ENCODE data around the gene MYL2.

Gene MYL2

GRCh38 chr12:110929818-110930217 is 9.4 kb upstream of the MYL2 start:
- no peak for FAIRE-seq

- no peak for FAIRE-seq
These were observed 8.3 kb upstream of the MYL2 start for GRCh38 chr12:110928700-110929099.

- no peak for FAIRE-seq
These were observed 7.2 kb upstream of the MYL2 start for GRCh38 chr12:110927546-110927945.

GRCh38 chr12:110923692-110924334 is 3.4 kb upstream of the MYL2 start:
- no peak for FAIRE-seq

GRCh38 chr12:110923192-110923591 is 2.8 kb upstream of the MYL2 start:
- FAIRE-seq, result no peak

GRCh38 chr12:110922652-110923051 is 2.3 kb upstream of the MYL2 start:
- FAIRE-seq, result no peak

- no peak for FAIRE-seq
These were observed 883 bp upstream of the MYL2 start for GRCh38 chr12:110921262-110921661.

- FAIRE-seq, result no peak
These were observed 659 bp downstream of the MYL2 start for GRCh38 chr12:110919720-110920119.

- no peak for FAIRE-seq
These were observed 2.4 kb downstream of the MYL2 start for GRCh38 chr12:110917961-110918360.

GRCh38 chr12:110917467-110917866 is 2.9 kb downstream of the MYL2 start:
- no peak for FAIRE-seq

GRCh38 chr12:110916295-110916875 is 4.0 kb downstream of the MYL2 start:
- FAIRE-seq, result no peak

GRCh38 chr12:110913119-110914056 is 7.0 kb downstream of the MYL2 start:
- FAIRE-seq, result no peak

- FAIRE-seq, result no peak
These were observed 8.1 kb downstream of the MYL2 start for GRCh38 chr12:110912263-110912662.

- FAIRE-seq, result no peak
These were observed 11.8 kb downstream of the MYL2 start for GRCh38 chr12:110908377-110909152.

- no peak for FAIRE-seq
These were observed 12.8 kb downstream of the MYL2 start for GRCh38 chr12:110907583-110907982.

- no peak for FAIRE-seq
These were observed 13.4 kb downstream of the MYL2 start for GRCh38 chr12:110906985-110907384.

- FAIRE-seq, result no peak
These were observed 13.9 kb downstream of the MYL2 start for GRCh38 chr12:110906516-110906915.

GRCh38 chr12:110906083-110906482 is 14.3 kb downstream of the MYL2 start:
- FAIRE-seq, result no peak

GRCh38 chr12:110903511-110903910 is 16.9 kb downstream of the MYL2 start:
- FAIRE-seq, result no peak

GRCh38 chr12:110901401-110901800 is 19.0 kb downstream of the MYL2 start:
- FAIRE-seq, result no peak

- no peak for FAIRE-seq
These were observed 23.8 kb downstream of the MYL2 start for GRCh38 chr12:110896559-110896958.

- no peak for FAIRE-seq
These were observed 26.4 kb downstream of the MYL2 start for GRCh38 chr12:110893956-110894355.

- no peak for FAIRE-seq
These were observed 31.0 kb downstream of the MYL2 start for GRCh38 chr12:110889361-110889760.

All from A204.1 (cell line).